ENCODE measurements around the gene ABCC11.

The ABCC11 gene

DNA sequence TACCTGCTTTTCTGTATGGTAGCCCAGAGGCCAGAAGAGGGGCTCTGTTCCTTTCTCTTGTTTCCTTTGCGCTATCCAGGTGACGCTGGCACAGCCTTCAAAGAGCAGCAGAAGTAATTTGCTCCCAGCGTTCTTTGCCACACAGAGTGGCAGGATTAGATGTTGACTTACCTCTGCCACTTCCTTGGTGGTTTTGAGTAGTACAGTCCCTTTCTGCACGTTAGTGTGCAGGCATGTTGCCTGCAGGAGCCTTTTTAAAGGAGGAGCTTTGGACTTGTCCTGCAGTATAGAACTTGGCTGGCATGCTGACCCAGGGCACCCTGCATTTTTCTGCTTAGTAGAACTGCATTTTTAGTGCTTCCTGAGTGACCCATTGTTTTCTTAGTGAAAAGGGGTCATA is at the start of gene ABCC11:
Gene ABCC11, minus strand, starts transcription at position 229 of the 400 bp plus-strand sequence. CDS start 15,618 bp downstream, outside the sequence.
- DNase-seq (ENCODE audit: low read depth in 2 of 2): no peak

DNA sequence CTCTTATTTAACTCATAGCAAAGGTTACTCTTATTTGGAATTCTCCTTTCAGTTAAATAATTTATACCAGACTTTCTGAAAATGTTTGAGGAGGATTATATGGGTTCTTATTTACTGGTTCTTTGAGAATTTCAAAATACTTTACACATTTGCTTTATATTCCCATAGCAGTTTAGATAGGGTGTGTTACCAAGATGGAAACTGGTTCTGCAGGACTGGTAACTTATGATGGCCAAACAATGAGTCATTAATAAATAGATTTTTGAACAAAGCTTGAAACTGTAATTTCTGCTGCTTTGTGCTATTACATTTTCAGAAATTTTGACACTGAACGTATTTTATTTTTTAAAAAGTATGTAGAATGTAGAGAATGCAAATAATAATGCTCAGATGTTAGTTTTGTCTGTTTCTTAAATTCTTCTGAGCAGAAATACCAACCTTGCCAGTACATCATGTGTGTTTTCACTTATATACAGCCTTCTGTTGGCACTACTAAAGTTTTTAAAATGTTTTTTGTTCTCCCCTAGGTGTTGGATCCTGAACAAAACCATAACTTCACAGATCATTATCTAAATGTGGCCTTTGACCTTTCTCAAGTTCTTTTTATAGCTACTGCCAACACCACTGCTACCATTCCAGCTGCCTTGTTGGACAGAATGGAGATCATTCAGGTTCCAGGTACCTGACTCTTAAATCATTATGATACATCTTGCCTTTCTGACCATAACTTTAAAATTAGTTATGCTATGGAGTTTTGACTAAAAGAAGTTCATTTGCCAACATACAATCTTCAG is 48.3 kb upstream of the ABCC11 start:
- no peak for DNase-seq (ENCODE audit: low read depth in 2 of 2)

DNA sequence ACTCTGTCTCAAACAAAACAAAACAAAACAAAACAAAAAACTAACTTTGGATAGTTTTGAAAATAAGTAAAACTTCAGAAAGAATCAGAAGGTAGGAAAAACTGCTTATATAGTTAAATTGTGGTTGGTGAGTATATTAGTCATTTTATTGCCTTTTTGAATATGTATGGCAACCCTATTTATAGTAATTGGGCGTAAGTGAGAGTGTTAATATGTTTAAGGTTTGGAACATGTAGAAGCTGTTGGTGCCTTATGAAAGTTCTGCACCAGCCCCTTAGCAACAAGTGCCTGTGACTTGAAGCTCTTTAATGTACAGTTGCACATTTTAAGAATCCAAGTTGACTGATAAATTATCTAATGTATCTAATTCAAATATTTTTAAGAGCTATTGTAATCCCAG is 47.4 kb upstream of the ABCC11 start:
- no peak for DNase-seq (ENCODE audit: low read depth in 2 of 2)

DNA sequence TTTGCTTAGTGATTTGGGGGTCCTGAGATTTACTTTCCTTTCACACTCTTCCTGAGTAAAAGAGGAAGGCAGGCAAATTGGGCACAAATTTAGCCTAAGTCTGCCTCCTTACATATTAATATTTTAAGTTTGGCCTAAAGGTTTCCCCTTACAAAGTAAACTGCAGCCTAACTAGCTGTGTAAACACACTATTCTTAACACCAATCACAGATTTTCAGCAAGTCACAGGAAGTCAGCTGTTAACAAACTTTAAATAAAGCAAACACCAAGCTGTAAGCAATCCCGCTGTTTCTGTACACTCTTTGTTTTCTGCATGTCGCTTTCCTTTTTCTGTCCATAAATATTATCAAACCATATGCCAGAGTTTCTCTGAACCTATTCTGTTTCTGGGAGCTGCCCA is 45.1 kb upstream of the ABCC11 start:
- no peak for DNase-seq (ENCODE audit: low read depth in 2 of 2)

DNA sequence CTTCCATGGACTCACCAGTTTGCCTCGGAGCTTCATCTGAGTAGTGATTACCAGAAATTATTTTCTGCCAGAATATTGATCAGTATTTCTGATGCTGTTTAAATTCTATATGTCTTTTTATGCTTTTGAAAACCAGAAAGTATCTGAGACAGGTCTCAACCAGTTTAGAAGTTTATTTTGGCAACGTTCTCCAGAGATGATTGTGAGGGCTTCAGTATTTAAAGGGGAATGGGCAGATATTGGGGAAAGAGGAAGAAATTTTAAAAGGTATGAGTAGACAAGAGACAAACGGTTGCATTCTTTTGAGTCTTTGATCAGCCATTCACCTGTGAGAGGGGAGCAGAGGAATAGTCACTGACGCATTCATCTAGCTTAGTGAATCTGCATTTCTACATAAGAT is 44.4 kb upstream of the ABCC11 start:
- DNase-seq (ENCODE audit: low read depth in 2 of 2): no peak

DNA sequence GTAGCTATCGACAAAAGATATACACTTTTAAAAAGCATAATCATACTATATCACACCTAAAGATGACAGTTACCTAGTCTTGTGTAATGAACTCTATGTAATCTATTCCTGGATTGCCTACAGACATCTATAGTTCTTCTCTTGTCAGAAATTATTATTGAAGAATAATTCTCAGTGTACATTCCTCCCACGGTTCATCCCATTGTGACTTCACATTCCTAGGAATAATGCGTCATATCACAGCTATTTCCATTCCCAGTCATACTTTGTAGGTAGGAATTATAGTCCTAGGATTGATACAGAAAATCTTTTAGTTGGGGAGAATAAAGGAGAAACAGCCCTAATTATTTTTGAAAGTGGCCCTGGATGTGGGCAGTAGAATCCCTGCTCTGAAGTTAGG is 44.0 kb upstream of the ABCC11 start:
- DNase-seq (ENCODE audit: low read depth in 2 of 2): no peak

DNA sequence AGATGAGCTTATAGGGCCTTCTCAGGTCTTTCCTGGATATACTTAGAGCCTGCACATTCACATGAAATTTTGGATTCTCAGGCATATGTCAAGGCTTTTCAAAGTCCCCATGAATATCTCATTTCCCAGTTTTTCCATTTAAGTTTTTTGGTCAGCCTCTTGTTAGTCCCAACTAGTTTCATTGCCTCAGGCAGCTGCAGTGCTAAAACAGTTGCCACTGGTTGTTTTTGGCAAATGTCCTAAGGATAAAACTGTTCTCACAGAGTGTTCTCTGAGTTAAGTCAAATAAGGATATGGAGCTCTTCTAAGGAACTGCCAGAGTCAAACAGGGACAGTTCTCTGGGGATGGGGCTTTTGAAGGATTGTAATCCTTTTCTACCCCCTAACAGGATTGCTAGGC is 39.9 kb upstream of the ABCC11 start:
- DNase-seq (ENCODE audit: low read depth in 2 of 2): no peak

DNA sequence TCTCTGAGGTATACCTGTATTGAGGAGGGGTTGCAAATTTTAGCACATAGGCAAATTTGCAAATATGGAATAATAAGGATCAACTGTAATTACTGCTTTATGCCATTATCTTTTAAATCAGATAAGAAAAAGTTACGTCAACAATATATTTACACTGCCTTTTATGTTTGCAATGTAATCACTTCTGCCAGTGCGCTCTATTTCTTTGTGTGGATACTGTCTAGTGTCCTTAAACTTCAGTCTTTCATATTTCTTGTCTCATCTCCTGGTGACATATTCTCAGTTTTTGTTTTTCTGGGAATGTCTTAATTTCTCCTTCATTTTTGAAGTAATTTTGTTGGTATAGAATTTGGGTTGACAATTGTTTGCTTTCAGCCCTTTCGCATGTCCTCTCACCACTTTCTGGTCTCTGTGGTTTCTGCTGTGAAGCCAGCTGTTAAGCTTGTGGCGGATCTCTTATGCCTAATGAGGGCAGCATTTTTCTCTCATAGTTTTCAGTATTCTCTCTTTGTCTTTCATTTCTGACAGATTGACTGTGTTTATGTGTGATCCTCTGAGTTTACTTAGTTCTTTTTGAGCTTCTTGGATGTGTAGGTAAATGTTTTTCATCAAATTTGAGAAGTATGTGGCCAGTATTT is 37.6 kb upstream of the ABCC11 start:
- peak in 1 of 2 donors; percentile 8 for DNase-seq (ENCODE audit: low read depth in 2 of 2)

DNA sequence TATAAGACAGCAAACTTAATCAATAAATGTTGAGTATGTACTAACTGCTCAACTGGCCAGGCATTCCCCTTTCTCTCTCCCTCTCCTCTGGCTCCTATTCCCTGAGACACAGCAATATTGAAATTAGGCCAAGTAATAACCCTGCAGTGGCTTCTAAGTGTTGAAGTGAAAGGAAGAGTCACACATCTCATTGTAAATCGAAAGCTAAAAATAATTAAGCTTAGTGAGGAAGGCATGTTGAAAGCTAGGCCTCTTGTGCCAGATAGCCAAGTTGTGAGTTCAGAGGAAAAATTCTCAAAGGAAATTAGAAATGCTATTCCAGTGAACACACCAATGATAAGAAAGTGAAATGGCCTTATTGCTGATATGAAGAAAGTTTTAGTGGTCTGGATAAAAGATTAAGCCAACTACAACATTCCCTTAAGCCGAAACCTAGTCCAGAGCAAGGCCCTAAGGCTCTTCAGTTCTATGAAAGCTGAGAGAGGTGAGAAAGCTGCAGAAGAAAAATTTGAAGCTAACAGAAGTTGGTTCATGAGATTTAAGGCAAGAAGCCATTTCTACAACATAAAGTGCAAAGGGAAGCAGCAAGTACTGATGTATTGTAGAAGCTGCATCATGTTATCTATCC is 35.4 kb upstream of the ABCC11 start:
- no peak for DNase-seq (ENCODE audit: low read depth in 2 of 2)

DNA sequence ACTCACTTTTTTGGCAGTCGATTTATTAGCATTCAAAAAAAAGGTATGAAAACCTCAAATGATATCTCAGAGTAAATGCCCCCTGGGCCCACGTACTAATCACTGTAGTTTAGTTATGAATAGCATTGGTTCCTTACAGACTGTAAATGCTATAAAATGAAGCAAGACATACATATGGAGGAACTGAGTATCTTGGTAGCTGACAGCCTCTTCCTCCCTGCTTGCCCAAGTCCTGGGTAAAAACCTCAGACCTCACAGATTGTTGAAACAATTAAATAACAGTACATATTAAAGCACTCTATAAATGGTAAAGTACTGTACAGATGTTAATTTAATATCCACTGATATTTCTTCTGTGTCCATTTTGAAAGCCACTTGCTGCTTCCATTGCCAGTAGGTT is 33.2 kb upstream of the ABCC11 start:
- DNase-seq (ENCODE audit: low read depth in 2 of 2): no peak

DNA sequence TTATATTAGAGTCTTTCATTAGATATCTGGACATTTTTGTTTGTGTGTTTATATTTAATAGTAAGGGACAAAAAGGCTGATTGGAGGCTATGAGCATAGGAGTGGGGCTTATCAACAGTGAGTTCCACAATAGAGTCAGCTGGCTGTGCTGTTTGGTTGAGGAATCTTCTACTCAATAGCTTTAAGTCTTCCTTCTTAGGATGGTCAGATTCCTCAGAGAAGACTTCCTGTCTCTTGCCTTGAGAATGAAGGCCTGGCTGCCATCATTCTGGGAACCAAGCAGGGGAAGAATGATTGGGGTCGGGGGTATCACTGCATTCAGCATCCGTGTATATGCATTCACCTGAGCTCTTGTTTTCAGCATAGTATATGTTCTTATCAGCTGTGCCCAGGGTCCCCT is 31.9 kb upstream of the ABCC11 start:
- no peak for DNase-seq (ENCODE audit: low read depth in 2 of 2)

DNA sequence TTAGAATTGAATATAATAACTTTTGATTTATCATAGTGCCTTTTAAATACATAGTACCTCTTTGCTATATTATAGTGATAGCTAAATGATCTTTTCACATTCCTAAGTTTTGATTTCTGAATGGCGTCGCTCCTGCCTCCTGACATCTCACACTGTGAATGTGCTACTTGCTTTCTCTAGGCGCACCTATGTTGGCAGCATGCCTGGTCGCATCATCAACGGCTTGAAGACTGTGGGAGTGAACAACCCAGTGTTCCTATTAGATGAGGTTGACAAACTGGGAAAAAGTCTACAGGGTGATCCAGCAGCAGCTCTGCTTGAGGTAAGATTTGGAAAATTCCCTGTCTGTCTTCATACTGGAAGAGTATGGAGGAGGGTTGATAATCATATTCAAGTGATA is 29.8 kb upstream of the ABCC11 start:
- no peak for DNase-seq (ENCODE audit: low read depth in 2 of 2)

DNA sequence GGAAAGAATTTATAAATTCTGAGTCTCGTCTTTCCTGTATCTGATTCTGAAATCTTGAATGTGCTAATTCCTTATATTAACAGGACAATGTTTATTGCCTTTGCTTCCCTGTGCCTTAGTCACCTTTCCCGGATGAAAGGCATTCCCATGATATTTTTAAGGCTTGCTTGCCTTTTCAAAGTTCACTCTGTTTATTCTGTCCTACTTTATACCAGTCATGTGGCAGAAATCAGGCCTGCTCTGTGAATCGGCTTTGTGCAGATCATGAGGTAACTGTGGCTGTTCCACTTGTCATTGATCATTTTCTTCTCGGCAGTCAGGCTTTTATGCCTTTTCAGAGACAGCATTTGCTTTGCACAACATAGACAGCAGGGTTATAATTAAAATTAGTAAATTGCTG is 28.8 kb upstream of the ABCC11 start:
- DNase-seq (ENCODE audit: low read depth in 2 of 2): no peak

DNA sequence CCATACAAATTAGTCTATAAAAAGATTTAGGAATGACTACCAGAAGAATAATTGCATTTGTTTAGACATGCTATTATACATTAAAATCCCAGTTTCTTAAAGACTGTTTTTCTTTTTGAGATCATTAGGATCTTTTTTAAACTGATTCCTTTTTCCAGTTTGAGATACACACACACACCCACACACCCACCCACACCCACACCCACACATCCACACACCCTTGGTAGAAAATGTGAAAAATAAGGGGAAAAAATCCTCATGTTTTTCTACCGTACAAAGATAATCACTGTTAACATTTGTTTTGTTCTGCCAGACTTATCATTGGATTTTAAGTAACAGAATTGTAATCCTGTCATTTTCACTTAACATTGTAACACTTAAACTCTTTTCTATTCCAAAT is 27.1 kb upstream of the ABCC11 start:
- DNase-seq (ENCODE audit: low read depth in 2 of 2): no peak

DNA sequence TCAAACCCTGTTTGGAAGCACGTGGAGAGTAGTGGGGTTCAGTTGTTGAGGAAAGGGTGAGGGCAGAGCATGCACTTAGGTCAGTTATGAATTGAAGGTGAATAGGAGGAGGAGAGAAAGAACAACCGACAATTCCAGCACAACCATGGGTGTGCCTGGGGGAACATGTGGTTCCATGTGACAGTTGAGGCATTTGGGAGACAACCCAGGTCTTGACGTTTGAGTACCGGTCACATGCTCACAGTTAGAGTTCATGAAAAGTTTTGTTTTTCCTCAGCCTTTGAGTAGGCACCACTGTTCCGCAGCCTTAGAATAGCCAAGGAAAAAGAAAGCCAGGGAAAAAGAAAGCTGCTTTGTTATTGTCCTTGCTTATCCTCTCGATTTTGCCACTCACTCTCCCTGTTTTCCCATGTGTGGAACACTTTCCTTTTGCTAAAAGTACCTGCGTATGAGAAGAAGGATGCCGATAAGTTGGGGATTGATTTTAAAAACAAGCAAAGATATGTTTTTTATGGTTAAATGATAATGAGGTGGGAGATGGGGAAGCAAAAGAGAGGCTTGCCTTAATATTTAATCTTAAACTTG is 25.6 kb upstream of the ABCC11 start:
- DNase-seq (ENCODE audit: low read depth in 2 of 2): no peak

DNA sequence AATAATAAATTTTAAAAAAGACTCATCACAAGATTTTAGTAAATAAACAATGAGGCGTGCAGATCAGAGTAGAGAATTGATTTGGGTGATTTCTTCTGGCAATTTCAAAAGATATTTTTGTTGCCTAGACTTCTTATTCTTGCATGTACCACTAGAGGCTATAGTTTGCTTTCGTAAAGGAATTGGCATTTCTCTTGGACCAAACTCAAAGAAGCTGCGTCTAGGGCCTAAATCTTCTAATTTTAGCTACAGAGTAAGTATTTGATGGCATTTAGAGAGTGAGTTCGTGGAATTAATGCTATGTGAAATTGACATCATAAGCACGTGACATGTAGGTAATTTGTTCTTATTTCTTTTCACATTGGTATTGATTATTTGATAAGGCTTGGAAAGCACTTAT is 24.4 kb upstream of the ABCC11 start:
- no peak for DNase-seq (ENCODE audit: low read depth in 2 of 2)

DNA sequence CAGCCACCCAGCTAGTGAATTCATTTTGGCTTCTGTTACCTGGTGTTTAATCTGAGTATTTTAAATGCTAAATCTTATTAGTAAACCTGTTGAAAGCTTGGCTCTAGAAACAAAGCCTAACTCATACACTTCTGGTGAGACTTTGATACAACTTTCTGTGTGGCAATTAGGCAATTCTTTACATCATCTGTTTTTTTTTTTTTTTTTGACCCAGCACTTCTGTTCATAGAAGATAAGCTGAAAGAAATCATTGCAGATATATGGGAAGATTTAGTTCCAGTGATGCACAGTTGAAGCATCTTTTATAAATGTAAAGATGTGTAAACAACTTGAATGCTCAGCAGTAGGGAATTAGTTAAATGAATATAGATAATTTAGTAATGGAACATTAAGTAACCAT is 21.7 kb upstream of the ABCC11 start:
- no peak for DNase-seq (ENCODE audit: low read depth in 2 of 2)

DNA sequence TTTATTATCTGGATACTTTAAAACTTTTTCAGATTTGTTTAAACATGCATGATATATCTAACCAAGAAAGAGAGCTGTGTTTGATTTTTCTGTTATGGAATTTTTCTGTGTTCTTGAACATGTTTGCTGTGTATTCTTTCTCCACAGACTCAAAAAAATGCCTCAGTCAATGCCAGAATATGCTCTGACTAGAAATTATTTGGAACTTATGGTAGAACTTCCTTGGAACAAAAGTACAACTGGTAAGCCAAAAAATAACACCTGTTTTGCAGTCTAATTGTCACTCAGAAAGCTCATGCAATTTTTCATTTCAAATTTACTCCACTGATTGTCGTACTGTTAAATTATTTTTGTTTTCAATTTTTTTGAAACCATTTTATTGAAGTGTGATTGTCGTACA is 15.3 kb upstream of the ABCC11 start:
- no peak for DNase-seq (ENCODE audit: low read depth in 2 of 2)

DNA sequence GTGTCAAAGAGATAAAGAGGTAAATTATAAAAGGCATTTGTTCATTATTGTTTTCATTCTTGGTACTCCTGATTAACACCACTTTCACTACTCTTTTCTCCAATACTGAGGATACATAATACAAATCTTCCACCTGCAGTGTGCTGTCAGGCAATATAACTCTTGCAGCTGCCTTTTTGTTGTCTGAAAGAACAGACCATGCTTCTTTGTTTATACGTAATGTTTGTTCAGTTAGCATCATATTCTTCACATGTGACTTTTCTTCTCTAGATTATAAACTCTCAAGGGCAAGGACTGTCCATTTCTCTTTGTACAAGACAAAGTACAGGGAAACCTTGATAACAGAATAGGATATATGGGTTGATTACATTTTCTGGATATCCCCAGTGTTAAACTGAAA is 14.2 kb upstream of the ABCC11 start:
- no peak for DNase-seq (ENCODE audit: low read depth in 2 of 2)

DNA sequence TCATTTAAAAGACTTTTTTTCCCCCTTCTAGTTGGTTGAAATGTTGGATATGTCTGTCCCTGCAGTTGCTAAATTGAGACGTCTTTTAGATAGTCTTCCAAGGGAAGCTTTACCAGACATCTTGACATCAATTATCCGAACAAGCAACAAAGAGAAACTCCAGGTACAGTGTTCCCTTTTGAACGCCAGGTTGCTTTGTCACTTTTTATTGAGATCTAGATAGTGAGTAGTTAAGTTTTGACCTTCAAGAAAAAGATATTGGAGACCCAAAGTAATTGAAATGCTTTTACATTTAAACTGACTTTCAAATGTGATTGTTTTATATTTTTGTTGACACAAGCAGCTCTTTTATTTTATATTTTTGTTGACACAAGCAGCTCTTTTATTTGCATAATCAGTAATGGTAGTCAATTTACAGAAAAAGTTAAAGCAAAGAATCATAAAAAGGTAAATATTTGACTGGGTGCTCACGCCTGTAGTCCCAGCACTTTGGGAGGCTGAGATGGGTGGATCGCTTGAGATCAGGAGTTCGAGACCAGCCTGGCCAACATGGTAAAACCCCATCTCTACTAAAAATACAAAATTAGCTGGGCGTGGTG is 9.3 kb upstream of the ABCC11 start:
- DNase-seq (ENCODE audit: low read depth in 2 of 2): no peak

DNA sequence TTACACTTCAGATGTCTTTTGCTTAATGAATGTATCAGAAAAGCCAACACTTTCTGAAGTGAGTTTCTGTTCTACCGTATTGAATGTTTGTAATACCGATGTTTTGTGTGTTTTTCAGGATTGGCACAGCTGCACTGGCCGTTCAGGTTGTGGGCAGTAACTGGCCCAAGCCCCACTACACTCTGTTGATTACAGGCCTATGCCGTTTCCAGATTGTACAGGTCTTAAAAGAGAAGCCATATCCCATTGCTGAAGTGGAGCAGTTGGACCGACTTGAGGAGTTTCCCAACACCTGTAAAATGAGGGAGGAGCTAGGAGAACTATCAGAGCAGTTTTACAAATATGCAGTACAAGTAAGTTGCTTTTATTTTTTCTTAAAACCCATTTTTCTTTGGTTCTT is 4.7 kb upstream of the ABCC11 start:
- no peak for DNase-seq (ENCODE audit: low read depth in 2 of 2)

DNA sequence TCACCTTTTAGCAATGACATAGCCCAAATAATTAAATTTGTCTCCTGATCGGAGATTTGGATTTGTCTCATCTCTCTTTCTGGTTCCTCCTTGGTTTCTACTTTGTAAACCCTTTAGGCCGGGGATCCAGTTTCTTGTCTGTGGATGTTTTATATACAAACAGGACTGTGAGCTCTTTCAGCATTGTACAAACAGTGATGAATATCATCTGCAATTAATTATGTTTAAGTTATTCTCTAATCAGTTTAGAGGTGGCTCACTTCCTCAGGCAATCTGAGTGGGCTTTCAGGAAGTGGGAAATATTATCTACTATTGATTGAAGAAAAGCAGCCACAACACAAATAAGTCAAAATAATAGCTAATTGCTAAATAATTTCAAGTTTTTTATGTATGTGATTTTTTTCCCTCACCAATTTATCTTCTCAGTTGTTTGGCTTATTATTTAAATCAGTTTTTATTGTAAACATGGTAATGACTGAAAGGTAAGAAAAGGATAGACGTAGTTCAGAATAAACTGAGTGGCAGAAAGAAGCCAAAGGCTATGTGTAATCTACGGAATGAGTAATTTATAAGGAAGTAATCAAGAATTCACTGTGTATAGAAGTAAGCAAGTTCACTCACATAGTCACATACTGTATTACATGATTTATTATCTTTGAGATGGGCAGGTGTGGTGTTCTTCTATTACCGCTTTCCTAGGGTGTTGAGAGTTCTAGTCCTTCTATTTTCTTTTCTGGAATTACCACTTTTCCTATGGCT is 3.4 kb upstream of the ABCC11 start:
- DNase-seq (ENCODE audit: low read depth in 2 of 2): no peak
